ENCODE measurements around the gene PROKR2.

- TF ChIP-seq SMC3 (IDR thresholded peaks at IDR 0.05; ENCODE audit: low read depth, low read length), result no peak
- TF ChIP-seq CTCF (IDR thresholded peaks at IDR 0.05), result no peak
- TF ChIP-seq POLR2AphosphoS5 (IDR thresholded peaks at IDR 0.05; ENCODE audit: low read depth, low read length), result no peak
- TF ChIP-seq IRF3 (IDR thresholded peaks at IDR 0.05; ENCODE audit: low read depth, low read length), result no peak
Observed at GRCh38 chr20:5290596-5290995, 26.2 kb downstream of the PROKR2 start.

Data from SK-N-SH (cell line).